Liver (tissue), 9 donors: ENCODE data around the gene C11orf97. TPM values are rescaled to one million over a fixed set of nuclear protein-coding genes. Genes with fewer than 3 reads are reported as not detected.

Experiments used
- DNase-seq: peaks from one replicate; pipeline ENCODE4 v3.0.0-alpha.2; 2017; ENCODE audit warnings: low spot score
- H3K27ac ChIP-seq, 2 donors: one replicate each; pipeline ENCODE4 v1.7.0; 2013; ENCODE audit warnings: inconsistent platforms in 2 of 2, low read length in 2 of 2, control low read depth in 1 of 2, low read depth in 1 of 2, mild to moderate bottlenecking in 1 of 2
- H3K27me3 ChIP-seq, 4 donors: one replicate each; pipeline versions ENCODE4 v1.6.1 to v1.7.0; 2013; ENCODE audit warnings: low read length in 3 of 4, inconsistent platforms in 1 of 4, mild to moderate bottlenecking in 1 of 4, moderate library complexity in 1 of 4; ENCODE audit not compliant: control insufficient read depth in 4 of 4, insufficient read depth in 4 of 4
- H3K36me3 ChIP-seq, 4 donors: one replicate each; pipeline versions ENCODE4 v1.6.1 to v1.7.0; 2013; ENCODE audit warnings: low read length in 3 of 4, mild to moderate bottlenecking in 3 of 4, low read depth in 1 of 4, moderate library complexity in 1 of 4; ENCODE audit not compliant: control insufficient read depth in 4 of 4, insufficient read depth in 3 of 4
- H3K4me1 ChIP-seq, 4 donors: one replicate each; pipeline versions ENCODE4 v1.6.1 to v1.7.0; 2013; ENCODE audit warnings: low read length in 3 of 4, mild to moderate bottlenecking in 3 of 4, moderate library complexity in 1 of 4; ENCODE audit not compliant: control insufficient read depth in 4 of 4, insufficient read depth in 4 of 4
- H3K4me3 ChIP-seq, 3 donors: one replicate each; pipeline versions ENCODE4 v1.6.1 to v1.7.0; 2013; ENCODE audit warnings: low read length in 3 of 3, control low read depth in 1 of 3, low read depth in 1 of 3, mild to moderate bottlenecking in 1 of 3
- H3K9ac ChIP-seq, 2 donors: one replicate each; pipeline ENCODE4 v1.7.0; 2013; ENCODE audit warnings: low read length in 2 of 2, mild to moderate bottlenecking in 2 of 2, moderate library complexity in 2 of 2, control low read depth in 1 of 2, low read depth in 1 of 2
- H3K9me3 ChIP-seq, 4 donors: one replicate each; pipeline versions ENCODE4 v1.6.1 to v1.7.0; 2013; ENCODE audit warnings: low read length in 3 of 4; ENCODE audit not compliant: control insufficient read depth in 4 of 4
- ATF3 ChIP-seq: IDR thresholded peaks from 2 replicates; pipeline ENCODE4 v1.6.1; 2016; ENCODE audit warnings: antibody characterized with exemption
- EGR1 ChIP-seq, 2 donors: IDR thresholded peaks; 2 replicates each; pipeline ENCODE4 v1.6.1; 2016 to 2018; ENCODE audit warnings: antibody characterized with exemption in 2 of 2, low read depth in 2 of 2
- FOXA1 ChIP-seq: IDR thresholded peaks from 2 replicates; pipeline ENCODE4 v1.6.1; 2016; ENCODE audit warnings: antibody characterized with exemption
- FOXA2 ChIP-seq: IDR thresholded peaks from 2 replicates; pipeline ENCODE4 v1.6.1; 2016; ENCODE audit warnings: antibody characterized with exemption
- HNF4G ChIP-seq: IDR thresholded peaks from 2 replicates; pipeline ENCODE4 v1.6.1; 2016; ENCODE audit warnings: antibody characterized with exemption
- JUND ChIP-seq, 2 donors: IDR thresholded peaks; 2 replicates each; pipeline ENCODE4 v1.6.1; 2016; ENCODE audit warnings: antibody characterized with exemption in 2 of 2
- MAX ChIP-seq: IDR thresholded peaks from 2 replicates; pipeline ENCODE4 v1.6.1; 2016; ENCODE audit warnings: antibody characterized with exemption
- NR2F2 ChIP-seq: IDR thresholded peaks from 2 replicates; pipeline ENCODE4 v1.6.1; 2016; ENCODE audit warnings: antibody characterized with exemption
- RAD21 ChIP-seq, 2 donors: IDR thresholded peaks; 2 replicates each; pipeline ENCODE4 v1.6.1; 2016; ENCODE audit warnings: antibody characterized with exemption in 2 of 2, mild to moderate bottlenecking in 2 of 2
- REST ChIP-seq: IDR thresholded peaks from 2 replicates; pipeline ENCODE4 v1.6.1; 2016; ENCODE audit warnings: antibody characterized with exemption, mild to moderate bottlenecking
- RXRA ChIP-seq, 2 donors: IDR thresholded peaks; 2 replicates each; pipeline ENCODE4 v1.6.1; 2017 to 2018; ENCODE audit warnings: antibody characterized with exemption in 2 of 2, mild to moderate bottlenecking in 1 of 2
- YY1 ChIP-seq: IDR thresholded peaks from 2 replicates; pipeline ENCODE4 v1.6.1; 2016; ENCODE audit warnings: antibody characterized with exemption, mild to moderate bottlenecking
- WGBS: extraction: QIAGEN DNeasy Blood & Tissue Kit; methylation state at CpG from one replicate; pipeline ENCODE4 v1.1.7; 2013; 5-methylcytosine and 5-hydroxymethylcytosine counted together
- polyA plus RNA-seq, 2 donors: library from polyadenylated mRNA; stranded (reverse) in 1 of 2; unstranded in 1 of 2; fragments of 200-250 nt in 1 of 2; fragments of >200 nt in 1 of 2; fragmentation: Nextera tagmentation in 1 of 2; extraction: Ambion mirVana in 1 of 2; gene quantifications; one replicate each; pipeline versions ENCODE4 v1.2.1 to v1.2.3, GENCODE V29; 2013 to 2015
- total RNA-seq, 2 donors: library from RNA; depleted of rRNA; stranded (reverse); fragments of >200 nt; gene quantifications; one replicate each; pipeline ENCODE4 v1.2.3, GENCODE V29; 2014
- donor health status: healthy.
- donor health status: healthy.
- donor health status: healthy.
- donor health status: healthy.
- donor health status: healthy.

The C11orf97 gene
- total and polyA plus RNA-seq, 4 donors: 0.36 to 0.94 TPM; not detected in 2

- no peaks in the 10 kb centered on the region for H3K36me3 ChIP-seq
- no peak for TF ChIP-seq REST
- no peak for TF ChIP-seq MAX
- no peak for TF ChIP-seq HNF4G
- no peak for TF ChIP-seq FOXA2
- TF ChIP-seq YY1: no peak
- TF ChIP-seq EGR1 (IDR thresholded peaks at IDR 0.05; ENCODE audit: low read depth in 2 of 2): no peak
- no peaks in the 10 kb centered on the region for H3K27me3 ChIP-seq
- H3K27ac ChIP-seq: no peak overlapping the region
- WGBS: 81% methylated on average over 1 of the region's 1 CpG
- no peaks in the 10 kb centered on the region for H3K4me1 ChIP-seq
- no peaks in the 10 kb centered on the region for H3K9me3 ChIP-seq
- no peak overlapping the region for H3K4me3 ChIP-seq
- no peak overlapping the region for H3K9ac ChIP-seq
- no peak for DNase-seq
Observed at GRCh38 chr11:94533206-94533605, 20.9 kb downstream of the C11orf97 start.

GRCh38 chr11:94533696-94534630 is 21.7 kb downstream of the C11orf97 start:
- Histone ChIP-seq H3K27me3 (no peaks in the 10 kb centered on the region), H3K27ac (no peak overlapping the region), H3K4me3 (no peak overlapping the region), H3K4me1 (no peaks in the 10 kb centered on the region), H3K9me3 (no peaks in the 10 kb centered on the region), H3K36me3 (no peaks in the 10 kb centered on the region), H3K9ac (no peak overlapping the region)
- 63% methylated on average over 6 of the region's 6 CpGs for WGBS
- DNase-seq: no peak
- no peak for TF ChIP-seq RXRA (IDR thresholded peaks at IDR 0.05)
- no peak for TF ChIP-seq ATF3
- TF ChIP-seq FOXA1: no peak
- no peak for TF ChIP-seq JUND (IDR thresholded peaks at IDR 0.05)
- no peak for TF ChIP-seq REST
- TF ChIP-seq RAD21 (IDR thresholded peaks at IDR 0.05): no peak
- no peak for TF ChIP-seq NR2F2
- TF ChIP-seq MAX: no peak
